HG02840 (cell line): Measurements from ENCODE around the gene SERTAD4.
"Not testable (repeated sequence)": the region's sequence is repeated elsewhere in the genome, so short reads cannot be mapped to it uniquely, and the experiment has no call there.

ENCODE experiments used
- ATAC-seq: cut with Tn5 transposase; IDR thresholded peaks from one replicate; pipeline ENCODE4 v1.9.1; 2021; ENCODE audit warnings: mild to moderate bottlenecking, moderate library complexity, moderate number of reproducible peaks; ENCODE audit not compliant: unreplicated experiment, low FRiP score

The SERTAD4 gene

DNA sequence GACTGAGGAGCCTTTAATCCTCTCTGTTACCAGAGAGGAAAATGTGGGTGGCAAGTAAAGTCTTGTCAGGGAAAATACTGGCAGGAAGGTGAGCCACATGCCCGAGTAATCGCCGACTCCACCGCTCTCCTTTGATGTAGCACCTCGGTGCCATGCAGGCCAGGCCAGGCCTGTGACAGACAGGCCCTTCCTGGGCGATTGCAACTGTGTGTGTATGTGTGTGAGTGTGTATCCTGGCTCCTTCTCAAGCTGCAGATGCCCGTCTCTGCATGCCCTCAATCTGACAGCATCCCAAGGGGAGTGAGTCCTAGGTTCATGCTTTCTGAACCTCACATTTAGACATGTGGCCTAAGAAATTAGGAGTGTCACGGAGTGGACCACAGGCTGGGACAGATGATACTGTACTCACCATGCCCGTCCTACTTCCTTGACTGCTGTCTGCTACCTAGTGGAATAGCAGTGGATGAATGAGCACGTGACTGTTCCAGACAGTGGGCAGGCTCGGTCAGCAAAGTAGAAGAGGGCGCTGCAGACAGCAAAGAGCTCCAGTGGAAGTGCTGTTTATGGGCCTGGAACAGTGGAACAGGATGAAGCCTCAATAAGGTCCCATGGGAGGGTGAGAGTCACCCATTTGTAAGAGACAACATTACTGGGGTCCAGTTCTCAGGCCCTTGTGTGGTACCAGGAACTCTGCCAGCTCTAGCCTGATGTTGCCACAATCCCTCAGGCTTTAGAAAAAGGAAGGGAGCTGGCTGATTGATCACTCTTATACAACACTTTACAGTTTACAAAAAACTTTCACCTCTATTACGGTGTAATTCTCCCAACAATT lies 25.3 kb downstream of the SERTAD4 start:
- ATAC-seq = no peak

DNA sequence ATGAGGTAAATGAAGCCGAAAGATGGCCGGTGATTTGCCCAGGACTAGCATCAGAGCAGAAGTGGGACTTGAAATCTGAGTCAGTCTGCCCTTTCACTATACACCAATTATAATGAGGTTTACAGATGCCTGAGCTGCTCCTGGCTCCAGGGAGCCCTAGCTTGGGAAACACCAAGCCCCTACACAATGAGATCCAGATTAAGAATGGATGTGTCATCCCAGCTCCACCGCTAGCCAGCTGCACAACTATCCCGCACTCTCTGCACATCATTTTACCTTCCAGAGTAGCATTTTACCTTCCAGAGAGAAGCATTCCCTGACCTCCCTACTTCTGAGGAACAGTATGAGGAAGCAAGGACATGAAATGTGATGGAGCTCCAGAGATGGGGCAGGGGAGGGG lies 27.0 kb downstream of the SERTAD4 start:
- ATAC-seq = no peak

DNA sequence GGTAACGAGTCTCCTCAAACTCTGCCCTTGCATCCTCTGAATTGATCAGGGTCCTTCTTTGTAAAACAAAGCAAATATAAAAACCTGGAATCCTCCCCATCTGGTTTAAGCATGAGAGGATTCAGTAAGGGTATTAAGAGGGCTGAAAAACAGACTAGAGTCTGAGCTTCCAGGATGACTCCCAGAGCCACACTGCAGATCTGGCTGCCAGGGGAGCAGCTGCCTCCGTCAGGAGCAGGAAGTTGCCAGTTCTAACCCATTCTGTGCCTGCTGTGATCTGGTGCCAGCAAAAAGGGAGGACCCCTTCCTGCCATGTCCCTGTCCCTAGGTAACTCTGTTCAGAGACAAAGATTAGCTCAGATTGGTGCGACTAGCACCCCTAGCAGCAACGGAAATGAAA lies 27.5 kb downstream of the SERTAD4 start:
- no peak for ATAC-seq

DNA sequence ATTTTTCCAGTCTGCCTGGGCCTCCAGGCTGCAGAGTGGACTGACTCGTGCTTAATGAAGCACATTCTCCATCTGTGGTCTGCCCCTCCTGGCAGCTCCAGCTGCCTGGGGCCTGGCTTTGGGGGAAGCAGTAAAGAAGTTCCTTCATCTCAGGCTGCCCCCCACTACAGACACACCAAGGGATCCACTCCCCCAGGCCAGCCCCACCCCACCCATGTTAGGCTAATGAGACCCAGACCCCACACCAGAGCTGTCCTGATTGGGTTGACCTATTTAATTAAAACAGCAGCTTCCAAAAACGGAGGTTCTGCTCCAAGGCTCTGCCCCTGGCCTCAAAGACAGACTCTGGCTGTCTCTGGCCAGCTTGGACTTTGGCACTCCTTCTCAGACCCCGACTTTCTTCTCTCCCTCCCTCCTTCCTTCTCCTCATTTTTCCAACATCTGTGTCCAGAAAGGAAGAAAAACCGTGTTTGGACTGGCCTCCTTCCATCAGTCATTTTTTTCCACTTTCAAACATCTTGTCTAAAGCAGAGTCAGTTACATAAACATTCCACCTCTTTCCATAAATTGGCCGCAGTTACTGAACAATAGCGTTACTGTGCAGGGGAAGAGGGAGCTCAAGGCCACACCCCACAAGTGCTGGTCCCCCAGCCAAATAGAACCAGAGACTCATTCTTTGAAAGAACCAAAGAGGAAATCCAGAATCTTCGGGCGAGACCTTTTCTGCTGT lies 29.7 kb downstream of the SERTAD4 start:
- ATAC-seq = no peak

DNA sequence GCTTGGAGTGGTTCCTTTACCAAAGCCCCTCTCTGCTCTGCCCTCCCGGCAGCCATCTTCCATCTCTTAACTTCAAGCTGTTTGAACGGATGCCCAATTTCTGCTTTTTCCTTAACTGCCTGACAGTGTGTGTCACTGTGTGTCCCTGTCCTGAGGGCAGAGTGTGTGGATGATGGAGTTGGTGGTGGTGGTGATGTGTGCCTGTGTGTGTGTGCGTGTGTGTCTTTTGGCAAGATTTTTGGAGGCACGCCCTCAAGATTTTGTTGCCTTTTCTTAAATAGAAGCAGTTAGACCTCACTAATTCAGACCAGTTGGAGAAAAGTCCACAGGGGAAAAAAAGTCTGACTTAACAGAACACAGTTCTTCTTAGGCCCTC lies 30.3 kb downstream of the SERTAD4 start:
- no peak for ATAC-seq

DNA sequence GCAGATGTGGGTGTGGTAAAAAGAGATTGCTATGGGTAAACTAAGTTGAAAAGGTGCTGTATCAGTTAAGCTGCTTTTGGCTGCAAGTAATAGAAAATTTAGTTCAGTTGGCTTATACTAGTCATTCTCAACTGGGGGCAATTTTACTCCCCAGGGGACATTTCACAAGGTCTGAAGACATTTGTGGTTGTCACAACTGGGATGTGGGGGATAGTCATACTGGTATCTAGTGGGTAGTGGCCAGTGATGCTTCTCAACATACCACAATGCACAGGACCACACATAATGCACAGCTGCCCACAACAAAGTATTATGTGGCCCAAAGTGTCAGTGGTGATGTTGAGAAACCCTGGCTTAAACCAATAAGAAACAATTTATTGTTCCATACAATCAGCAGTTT lies 31.4 kb downstream of the SERTAD4 start:
- no peak for ATAC-seq

DNA sequence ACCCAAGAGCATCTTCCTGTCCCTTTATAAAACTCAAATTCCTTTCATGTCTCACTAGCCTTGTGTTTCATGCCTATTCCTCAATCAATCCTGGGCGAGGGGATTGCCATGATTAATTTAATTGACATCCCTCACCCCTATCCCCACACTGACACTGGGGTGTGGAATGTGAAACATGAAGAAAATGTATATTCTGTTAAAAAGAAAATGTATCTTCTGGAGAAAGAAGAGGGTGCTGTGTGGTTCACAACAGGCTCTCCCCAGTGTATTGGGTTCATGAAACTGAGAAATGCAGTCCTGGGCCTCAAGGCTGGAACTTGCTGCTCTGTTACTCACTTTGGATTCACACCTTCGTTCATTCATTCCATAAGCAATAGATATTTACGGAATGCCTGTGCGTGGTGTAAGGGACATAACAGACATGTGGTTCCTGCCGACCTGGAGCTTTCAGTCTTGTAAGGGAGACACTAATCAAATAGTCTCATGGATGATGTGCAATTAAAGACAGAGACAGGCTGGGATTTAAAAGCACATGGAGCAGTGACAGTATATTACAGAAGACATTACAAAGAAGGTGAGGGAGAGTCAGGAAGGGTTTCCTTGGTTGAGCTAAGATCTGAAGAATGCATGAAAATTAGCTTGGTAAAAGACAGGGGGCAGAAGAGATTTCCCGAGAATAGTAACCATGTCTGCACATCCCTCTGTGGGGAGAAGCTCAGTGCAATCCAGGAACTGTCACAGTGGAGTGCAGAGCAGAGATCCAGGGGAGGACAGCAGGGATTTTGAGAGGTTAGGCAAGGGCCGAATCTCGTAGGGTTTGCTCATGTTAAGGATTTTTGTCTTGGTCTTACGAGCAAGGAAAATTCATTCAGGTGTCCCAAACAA lies 32.1 kb downstream of the SERTAD4 start:
- ATAC-seq = no peak

DNA sequence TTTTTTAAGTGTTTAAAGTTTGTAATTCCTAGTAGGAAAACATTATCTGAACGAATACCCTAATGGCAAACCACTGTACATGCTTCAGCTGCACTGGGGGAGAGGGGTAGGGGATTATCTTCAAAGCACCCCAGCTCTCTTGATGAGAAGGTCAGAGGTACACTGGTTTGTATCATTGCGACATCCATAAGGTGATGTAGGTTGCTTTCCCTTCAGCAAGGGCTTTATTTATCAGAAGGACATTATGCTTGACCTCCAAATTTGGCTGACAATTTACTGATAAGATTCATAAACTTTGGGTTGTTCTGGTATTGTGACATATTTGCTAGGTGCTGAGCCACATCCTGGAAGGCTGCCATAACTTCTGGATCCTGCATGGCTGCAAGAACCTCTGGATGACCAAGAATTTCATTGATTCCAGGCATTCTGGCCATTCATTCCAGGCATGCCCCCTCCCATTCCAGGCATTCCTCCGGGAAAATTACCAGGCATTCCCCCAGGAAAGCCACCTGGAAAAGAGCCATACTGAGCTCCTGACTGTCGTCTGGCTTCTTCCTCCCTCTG lies 32.9 kb downstream of the SERTAD4 start:
- ATAC-seq = not testable (repeated sequence)

DNA sequence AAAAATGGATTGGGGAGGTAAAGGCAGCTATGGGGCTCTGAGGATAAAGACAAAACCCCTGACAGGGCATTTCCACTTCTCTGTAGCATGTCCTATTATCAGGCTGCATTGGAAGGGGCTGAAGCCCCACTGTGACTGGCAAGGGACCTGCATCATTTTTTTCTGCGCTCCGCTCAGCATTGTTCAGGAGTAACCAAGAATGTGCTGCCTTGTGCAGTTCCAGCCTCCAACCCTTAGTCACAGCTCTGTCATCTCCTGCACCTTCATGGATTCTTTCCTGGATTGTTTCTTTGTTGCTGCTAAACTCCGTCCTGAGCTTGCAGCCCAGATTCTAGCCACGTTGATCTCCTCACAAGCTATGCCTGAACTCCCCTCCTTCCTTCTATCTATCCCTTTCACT lies 37.4 kb downstream of the SERTAD4 start:
- ATAC-seq = no peak

DNA sequence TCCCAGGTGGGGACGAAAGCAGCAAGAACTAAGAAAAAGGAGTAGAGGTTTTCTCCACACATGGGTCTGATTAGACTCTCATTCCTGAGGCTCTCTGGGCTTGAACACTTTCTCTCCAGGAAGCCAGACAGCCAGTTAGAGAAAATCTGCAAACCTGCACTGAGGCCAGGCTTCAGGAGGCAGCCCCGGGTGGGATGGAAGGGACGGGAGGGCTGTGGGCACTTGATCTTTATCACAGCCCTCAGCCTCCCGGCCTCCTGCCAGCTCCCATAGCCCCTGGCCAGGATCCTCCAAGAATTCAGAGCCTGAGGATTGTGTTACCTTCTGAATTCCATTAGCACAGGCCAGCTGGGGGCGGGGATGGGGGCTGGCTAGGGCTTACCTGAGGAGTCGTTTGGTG lies 40.1 kb downstream of the SERTAD4 start:
- ATAC-seq = no peak

DNA sequence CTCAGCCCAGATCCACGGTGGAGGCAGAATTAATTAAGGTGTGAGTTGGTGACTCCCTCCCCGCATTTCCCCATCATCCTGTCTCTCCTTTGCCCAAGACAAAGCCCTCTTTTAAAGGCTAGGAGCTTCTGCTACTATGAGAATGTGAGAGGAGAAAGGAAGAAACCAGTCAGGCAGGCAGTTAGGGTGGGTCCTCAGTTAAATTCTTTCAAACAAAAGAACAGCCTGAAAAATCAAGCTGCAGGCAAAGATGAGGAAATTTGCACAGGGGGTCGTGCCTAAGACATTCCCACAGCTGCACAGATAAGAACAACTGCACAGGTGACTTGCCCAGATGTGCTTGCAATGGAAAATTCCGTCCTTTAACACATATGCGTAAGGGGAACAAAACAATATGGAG lies 47.6 kb downstream of the SERTAD4 start:
- ATAC-seq = no peak

DNA sequence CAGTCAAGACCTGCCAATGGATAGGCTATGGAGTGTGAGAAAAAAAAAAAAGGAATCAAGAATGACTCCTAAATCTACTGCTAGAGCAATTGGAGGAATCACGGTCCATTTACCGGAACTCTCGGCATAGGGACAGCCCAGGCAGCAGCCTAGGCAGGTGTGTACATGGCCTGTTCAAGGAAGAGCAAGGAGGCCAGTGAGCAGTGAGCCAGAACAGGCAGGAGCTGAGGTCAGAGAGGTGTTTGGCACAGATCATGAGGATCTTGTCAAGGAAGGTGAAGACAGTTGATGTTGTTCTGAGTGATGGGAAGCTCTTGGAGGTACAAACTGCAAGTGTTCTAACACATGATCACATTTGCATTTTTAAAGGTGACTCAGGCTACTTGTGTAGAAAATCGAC lies 55.5 kb downstream of the SERTAD4 start:
- no peak for ATAC-seq

DNA sequence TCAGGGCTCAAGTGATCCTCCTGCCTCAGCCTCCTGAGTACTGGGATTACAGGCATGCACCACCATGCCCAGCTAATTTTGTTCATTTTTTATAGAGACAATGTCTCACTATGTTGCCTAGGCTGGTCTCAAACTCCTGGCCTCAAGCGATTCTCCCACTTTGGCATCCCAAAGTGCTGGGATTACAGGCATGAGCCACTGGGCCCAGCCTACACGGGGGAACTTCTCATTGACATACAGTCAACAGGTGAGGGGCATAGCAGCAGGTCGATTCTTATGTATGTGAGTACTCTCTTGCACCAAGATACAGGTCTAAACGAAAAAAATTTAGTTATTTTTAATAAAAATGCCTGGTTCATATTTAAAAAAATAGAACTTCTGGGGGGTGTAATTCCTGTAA lies 56.7 kb downstream of the SERTAD4 start:
- no peak for ATAC-seq

DNA sequence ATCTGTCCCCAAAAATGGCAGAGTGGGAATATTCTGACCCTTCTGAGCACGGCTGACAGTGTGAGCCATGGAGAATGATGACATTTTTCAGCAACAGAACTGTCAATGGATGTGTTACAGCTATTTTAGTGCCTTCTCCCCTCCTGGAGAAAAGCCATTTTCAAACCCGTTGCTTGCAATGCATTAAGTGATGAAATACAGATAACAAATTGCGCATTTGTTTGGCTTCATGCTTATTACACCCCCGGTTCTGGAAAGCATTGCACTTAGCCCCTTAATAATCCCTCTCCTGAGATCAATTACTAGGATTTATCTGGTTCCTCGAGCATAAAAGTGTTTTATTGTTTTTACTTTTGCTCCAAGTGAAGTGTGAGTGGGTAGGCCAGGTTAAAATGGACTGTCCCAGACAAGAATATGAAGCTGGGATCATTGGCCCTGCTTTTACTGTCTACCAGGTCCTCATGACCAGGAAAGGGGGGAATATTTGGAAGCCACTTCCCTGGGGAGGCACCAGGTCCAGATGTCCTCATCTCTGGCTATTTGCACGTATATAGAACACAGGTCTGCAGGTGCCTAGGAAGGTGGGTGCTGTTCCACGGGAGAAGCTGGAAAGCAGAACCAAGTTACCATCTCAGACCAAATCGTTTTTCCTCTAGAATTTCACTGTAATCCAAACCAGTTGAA lies 58.6 kb downstream of the SERTAD4 start:
- ATAC-seq = no peak

DNA sequence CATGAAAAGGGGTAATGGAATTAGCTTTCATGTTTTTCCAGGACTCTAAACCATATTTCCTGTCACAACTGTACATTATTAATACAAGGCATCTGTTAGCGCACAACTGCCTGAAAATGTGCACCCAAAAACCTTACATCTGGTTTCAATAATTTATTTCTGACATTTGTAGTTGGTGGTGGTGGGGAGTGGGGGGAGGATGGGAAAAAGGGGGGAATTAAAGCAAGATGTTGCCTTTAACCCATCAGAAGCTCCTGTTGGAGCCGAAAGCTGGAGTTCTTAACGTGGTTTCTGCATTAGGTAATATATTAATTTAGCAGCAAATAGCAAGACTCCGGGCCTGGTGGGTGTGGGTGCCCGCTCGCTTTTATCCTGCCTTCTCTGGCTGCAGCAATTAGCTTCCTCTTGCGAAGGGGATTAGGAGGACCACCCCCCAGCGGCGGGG lies 59.2 kb downstream of the SERTAD4 start:
- no peak for ATAC-seq

DNA sequence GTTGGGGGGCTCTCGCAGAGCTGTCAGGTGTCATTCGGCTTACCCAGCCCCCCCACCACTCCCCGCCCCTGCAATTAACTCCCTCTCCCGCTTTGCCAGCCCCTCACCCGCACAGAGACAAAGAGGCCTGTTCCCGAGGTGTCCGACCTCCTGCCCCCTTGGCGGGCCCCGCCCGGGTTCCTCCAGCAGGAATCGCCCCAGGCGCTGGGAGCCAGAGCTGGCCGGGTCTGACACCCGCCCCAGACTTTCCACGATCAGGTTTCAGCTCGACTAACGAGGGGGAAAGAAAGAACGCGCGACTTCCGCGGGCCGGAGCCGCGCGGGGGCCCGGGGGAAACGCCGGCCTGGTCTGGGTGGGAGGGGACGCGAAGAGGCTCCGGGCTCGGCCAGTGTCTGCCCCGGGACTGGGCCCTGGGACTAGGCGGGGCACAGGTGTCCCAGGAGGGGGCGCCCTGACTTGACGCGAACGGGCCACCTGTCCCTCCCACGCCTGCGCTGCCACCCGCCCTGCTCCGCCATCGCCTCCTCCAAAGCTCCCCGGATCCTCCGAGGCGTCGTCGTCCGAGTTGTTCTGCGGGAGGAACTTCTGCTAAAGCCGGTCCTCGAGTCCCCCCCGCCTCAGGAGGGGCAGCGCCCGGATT lies 59.8 kb downstream of the SERTAD4 start:
- ATAC-seq = no peak

DNA sequence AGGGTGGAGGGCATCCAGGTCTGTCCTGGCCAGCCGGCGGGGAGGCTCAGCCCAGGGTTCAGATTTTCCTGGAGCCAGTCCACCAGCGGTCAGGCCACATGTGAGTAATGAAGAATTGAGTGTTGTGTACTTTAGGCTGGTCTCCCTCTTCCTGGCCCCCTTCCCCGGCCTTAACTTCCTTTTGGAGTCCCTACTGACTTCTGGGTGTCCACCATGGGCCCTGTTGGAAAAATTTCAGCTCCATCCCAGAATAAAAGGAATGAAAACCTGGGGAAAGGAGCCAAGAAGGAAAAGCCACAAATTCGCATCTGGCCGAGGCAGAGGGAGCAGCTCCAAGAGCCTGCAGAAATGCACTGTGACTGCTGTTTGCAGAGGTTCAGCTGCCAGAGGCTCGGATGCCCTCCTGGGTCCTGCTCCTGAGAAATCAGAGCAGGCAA lies 60.6 kb downstream of the SERTAD4 start:
- ATAC-seq = no peak

DNA sequence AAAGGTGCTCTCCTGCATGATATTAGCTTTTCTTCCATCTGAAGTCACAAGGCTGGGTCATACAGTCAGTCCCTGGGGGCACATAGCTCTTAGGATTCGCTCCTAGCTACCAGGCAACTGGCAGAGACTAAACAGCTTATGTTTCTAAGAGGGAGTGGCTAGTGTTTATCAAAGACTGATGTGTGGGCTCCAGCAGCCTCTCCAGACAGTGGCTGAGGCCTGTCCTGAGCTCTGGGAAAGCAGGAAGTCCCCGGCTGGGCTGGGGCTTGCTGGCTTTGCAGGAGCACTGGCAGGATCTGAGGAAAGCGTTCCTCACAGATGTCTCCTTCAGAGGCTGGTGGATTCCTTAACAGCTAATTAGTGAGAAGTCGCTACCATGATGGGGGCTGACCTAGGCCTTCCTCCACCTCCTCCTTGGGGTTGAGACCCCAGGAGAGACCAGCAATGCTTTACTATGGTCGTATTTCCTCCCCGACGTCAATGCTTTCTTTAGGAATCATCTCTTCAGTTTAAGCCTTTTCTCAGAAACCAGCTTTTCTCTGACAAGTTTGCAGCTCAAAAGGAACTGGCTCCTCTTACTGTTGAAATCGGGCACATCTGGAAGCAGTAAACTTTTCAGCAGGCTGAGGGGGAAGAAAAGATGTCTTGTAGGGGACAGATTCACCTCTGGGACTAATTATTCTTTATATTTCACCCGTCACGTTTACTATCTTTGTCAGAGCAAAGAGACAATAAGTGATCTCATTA lies 62.6 kb downstream of the SERTAD4 start:
- no peak for ATAC-seq
